CD4-positive, alpha-beta T cell treated with Interleukin-17A for 1 hour (primary cell): Measurements from ENCODE around the gene UPB1.
"Not testable (repeated sequence)": the region's sequence is repeated elsewhere in the genome, so short reads cannot be mapped to it uniquely, and the experiment has no call there.

Experiments used
- DNase-seq: peaks from one replicate; pipeline ENCODE4 v3.0.0-alpha.2; 2020

UPB1 gene

DNA sequence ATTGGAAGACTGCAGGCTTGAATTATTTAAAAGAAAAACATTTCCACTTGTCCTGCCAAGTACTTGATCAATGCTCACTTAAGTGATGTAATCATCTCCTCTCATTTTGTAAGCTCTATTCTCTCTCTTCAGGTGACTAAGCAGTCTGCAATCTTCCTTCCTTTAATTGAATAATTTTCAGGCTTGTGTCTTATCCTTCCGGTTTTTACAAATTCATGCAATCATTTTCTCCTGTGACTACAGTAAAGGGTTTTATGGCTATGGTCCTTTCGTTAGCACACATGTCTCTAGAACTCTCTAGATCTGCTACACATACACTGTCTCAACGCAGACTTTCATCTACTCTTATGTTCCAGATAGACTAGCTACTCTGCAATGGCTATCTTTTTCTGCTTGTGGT is 12.6 kb upstream of the UPB1 start:
- no peak for DNase-seq

DNA sequence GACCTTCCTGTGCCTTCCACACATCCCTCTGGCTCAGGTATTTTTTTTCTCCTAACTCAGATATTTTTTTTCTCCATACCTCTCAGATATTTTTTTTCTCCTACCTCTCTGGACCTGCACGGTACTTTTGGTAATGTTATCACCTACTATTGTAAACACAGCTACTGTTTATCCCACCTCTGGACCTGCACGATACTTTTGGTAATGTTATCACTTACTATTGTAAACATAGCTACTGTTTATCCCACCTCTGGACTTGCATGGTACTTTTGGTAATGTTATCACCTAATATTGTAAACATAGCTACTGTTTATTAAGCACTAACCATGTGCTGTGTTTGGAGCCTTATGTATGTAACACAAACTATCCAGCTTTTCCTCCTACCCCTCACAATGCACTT is 12.1 kb upstream of the UPB1 start:
- no peak for DNase-seq

DNA sequence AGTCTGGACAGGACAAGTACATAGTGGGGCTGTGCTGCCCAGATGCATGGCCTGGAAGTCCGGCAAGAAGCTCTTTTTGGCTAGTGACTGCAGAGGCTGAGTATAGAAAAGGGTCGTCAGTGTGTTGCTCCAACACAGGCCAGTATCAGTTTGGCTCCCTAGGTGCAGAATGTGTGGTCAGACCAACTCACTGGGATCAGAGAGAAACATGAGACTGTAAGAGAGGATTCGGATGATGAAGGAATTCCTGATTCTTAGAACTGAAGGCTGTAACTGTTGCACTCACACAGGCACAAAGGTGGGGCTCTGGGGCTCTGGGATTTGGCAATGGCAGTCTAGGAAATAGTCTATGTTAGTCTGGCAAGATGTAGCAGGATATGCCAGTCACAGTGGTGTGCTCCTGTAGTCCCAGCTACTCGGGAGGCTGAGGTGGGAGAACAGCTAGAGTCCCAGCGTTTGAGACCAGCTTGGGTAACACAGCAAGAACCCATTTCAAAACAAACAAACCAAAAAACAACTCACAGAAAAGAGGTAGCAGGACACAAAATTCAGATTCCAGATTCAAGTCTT is 11.1 kb upstream of the UPB1 start:
- no peak for DNase-seq

DNA sequence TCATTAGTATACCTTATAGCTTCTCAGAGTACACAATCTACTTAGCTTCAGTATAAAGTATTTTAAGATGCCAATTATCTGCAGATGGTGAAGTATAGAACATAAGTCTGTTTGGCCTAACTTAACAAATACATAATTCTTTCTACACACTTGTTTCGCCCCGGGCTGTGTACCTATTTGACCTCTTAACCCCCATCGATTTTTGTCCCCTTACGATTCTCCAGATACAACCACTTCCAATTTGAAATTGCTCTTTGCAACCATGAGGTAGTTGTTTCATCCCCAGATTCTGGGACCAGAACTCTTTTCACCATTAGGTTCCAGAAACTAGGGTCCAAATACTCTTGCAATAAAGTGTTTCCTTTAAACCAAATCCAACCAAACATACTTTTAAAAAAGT is 10.0 kb upstream of the UPB1 start:
- no peak for DNase-seq

DNA sequence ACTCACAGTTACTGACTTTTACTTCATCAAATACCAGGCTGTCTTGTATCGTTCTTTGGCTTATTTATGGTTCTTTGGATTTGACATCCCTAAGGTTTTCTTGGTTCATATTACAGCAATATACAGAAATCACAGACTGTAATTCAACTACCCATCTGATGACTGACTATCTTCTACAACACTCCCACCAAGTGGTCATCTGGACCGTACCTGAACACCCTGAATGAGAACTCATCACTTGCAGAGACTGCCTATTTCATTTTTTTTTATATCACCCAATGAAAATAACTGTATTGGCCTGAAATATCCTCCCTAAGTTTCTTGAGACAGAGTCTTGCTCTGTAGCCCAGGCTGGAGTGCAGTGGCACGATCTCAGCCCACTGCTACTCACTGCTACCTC is 9.5 kb upstream of the UPB1 start:
- DNase-seq = peak; percentile 51

DNA sequence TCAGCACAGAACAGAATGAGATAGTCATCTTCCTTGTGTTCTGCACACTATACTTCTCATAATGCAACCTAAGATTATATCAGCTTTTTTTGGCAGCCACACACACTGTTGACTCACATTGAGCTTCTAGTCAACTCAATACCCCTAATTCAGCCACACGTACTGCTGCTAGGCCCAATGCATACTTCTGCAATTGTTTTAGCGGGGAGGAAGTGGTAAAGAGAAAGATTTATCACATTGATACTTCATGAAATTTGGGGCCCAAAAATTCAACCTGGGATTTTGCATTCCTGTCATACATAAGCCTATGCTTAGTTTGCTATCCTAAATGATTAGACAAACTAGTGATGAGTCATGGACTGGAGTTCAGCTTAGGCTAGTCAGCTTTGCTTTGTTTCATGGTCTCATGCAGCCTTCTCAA is 8.6 kb upstream of the UPB1 start:
- no peak for DNase-seq

DNA sequence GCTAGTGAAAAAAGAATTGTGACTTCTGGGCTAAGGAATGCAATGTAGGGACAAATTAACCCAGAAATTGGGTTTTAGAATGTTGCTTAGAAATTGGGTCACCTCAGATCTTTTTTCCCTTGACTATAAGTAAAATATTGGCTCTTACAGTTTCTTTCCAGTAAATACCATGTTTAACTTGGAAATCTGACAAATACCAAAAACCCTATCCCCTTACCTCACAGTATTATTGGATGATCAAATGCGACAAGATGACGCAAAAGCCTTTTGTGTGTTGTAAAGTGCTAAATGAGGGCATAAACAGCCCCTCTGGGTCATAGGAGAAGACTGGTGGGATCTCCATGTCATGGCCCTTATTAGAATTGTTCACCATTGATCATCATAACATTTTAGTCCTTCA is 6.1 kb upstream of the UPB1 start:
- DNase-seq = no peak

DNA sequence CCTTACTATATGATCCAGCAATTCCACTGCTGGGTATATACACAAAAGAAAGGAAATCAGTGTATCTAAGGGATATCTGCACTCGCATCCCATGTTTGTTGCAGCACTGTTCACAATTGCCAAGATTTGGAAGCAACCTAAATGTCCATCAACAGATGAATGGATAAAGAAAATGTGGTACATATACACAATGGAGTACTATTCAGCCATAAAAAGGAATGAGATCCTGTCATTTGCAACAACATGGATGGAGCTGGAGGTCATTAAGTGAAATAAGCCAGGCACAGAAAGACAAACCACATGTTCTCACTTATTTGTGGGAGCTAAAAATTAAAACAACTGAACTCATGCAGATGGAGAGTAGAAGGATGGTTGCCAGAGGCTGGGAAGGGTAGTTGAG is 5.7 kb upstream of the UPB1 start:
- not testable (repeated sequence) for DNase-seq

DNA sequence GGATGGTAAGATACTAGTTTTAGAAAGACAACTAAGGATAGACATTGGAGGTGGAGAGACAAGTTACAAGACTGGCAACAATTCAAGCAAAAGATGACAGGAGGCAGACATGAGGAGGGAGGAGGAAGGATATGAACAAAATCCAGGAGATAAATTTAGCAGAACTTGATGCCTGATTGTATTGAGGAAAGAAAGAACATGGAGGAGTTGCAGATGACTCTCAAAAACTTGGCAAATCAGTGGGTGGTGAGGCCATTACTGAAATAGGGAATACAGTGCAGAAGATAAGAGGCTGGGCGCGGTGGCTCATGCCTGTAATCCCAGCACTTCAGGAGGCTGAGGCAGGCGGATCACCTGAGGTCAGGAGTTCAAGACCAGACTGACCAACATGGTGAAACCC is 2.7 kb upstream of the UPB1 start:
- no peak for DNase-seq

DNA sequence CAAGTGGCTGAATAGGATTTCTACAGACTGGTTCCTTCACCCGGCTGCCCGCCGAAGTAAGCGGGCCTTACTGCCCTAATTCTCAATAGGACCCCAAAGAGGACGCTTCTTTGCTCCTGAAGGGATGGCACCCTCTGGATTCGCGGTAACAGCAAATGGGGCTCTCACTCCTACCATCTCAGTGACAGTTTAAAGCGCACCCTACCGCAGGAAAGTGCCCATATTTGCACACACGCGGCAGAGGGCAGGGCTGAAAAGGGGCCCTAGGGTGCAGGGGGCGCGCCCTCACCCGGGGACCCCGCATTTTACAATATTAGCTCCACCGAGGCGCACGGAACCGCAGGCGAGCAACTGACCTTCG is 985 bp upstream of the UPB1 start:
- no peak for DNase-seq

DNA sequence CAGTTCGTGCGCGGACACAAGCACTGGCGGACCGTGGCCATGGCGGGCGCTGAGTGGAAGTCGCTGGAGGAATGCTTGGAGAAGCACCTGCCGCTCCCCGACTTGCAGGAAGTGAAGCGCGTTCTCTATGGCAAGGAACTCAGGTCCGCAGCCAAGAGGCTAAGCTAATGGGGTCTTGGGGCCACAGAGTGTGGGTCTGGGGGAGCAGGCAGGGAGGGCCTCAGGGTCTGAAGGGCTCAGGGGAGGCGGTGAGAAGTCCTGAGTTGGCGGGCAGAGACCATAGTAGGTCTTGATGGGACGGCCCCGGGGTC is 188 bp downstream of the UPB1 start:
- no peak for DNase-seq

DNA sequence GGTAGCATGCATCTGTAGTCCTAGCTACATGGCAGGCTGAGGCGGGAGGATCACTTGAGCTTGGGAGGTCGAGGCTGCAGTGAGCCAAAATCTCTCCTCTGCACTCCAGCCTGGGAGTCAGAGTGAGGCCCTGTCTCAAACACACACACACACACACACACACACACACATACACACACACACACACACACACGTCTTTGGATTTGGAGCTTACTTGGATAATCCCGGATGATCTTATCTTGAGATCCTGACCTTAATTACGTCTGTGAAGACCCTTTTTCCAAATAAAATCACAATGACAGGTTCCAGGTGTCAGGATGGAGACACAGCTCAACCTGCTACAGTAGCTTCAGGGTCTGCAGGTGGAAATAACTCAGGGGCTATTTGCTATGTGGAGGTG is 1.1 kb downstream of the UPB1 start:
- DNase-seq = no peak

DNA sequence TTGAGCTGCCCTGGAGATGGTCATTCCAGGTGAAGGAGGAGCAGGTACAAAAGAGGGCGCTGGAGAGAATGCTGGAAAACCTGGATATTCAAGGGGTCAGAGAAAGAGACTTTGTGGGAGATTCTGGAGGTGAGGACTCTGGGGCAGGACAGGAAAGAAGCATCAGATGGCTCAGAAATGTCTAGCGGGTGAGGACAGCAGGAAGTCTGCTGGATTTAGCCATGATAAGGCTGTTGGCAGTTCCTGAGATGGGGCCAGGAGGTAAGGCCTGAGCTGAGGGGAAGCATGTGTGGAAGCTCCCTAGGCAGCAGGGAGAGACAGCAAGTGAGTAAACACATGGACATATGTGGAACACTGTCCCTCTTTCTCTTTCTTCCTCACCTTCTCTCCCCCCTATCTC is 1.5 kb downstream of the UPB1 start:
- DNase-seq = no peak

DNA sequence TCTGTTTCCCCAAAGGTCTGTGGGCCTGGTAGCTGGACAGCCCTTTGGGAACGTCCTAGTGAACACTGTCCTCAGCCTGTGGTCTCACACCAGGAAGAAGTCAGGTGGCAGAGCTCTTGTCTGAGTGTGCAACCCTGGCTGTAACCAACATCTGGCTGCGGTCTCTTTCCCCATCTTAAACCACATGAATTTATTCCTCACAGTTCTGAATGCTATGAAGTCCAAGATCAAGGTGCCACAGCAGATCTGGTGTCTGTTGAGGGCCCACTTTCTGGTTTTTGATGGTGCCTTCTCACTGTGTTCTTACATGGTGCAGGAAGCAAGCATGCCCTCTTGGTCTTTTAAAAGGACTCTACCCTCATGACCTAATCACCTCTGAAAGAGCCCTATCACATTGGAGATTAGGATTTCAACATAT is 2.7 kb downstream of the UPB1 start:
- no peak for DNase-seq

DNA sequence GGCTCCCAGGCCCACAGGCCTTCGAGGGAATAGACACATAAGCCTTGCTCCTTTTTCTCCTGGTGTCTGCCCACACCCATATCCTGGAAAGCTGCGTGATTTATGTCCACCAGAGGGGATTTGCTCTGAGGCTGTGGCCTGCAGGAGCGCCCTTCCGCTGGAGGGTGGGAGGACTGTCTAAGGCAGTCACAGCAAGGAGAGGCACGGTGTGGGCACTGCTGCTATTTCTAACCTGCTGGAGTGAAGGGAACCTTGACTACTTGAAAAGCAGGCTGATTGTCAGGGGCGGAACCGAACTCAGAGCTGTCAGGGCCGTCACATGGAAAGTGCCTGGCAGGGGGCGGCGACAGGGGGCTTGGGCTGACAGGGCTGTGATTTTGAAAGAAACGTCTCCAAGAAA is 3.7 kb downstream of the UPB1 start:
- no peak for DNase-seq

DNA sequence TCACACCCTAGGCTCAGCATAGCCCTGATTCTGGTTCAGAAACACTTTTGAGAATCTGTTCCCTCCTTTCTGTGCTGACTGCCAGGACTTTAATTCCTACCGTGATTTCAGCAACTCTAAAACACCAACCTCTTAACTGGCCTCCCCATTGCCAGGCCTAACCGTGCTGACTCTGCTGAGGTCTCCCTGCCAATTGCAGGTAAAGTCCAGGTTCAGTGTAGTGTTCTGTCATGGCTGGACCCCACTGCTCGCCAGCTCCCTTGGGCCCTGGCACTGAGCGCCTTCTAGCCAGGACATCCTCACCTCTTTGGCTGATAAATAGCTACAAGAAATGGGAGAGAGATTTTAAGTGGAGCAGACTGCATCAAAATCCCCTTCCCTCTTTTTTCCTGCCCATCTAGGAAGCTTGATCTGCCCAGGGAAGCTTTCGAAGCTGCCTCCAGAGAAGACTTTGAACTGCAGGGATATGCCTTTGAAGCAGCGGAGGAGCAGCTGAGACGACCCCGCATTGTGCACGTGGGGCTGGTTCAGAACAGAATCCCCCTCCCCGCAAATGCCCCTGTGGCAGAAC is 4.7 kb downstream of the UPB1 start:
- DNase-seq = no peak

DNA sequence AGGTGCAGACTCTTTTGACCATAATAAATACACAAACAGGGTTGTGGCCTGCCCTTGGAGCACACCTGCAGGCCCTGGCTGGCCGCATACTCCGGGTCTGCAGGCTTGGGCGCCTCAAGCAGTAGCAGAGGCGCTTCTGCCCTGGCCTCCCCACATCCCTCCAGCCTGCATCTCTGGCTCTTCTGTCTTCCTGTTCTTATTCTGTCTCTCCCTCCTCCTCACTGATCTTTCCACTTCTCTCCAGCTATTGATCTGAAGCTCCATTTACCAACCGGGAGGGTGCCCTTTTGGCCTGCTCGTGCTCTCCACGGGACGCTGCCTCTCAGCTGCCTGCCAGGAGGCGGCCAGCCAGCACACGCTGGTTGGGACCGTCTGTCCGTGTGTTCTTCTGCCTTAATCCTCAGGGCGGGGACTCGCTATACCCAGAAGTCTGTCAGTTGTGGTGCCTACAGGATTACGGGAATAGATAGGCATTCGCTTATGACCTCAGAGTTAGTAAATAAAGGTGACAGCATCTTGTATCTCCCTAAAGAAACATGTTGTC is 5.2 kb downstream of the UPB1 start:
- no peak for DNase-seq

DNA sequence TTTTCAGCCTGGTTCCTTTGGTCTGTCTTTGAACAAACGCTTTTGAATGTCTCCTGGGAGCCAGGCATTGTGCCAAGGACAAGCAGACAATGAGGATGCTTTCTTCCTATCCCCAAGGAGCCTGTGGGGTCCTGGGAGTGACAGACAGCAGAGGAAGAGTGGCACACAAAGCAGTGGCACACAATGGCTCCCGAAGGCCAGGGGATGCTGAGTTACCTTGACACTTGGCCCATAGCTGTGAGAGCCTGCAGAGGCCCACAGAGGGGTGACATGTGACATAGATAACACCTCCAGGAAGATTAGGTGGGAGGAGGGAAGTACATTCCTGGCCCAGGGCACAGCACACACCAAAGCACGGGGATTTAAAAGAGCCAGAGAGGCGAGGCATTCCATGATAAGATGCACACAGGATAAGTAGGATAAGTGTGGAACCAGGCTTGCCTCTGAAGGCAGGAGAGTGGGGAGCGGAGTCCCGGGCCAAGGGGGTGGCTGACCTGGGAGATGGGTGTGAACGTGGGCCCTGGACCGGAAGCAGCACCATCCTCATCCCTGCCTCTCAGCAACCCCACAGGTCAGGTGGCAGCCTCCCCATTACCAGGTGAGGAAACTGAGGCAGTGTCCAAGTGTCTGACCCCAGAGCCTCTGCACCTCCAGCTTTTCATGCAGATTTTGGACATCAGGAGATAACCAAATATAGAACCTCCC is 6.3 kb downstream of the UPB1 start:
- DNase-seq = no peak

DNA sequence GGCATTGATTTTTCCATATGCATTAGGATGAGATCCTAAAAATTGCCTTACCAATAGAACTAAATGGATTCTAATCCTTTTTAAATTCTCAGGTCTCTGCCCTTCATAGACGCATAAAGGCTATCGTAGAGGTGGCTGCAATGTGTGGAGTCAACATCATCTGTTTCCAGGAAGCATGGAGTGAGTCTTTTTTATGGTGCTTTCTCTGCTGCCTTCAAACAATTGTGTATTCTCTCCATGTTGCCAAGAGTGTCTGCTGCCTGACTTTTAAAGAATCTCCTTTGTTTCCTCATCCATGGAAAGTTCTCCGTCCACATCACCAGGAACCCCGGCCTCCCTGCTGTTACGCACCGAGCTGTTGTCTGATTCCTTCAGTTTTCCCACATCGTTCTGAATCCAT is 6.9 kb downstream of the UPB1 start:
- DNase-seq = no peak

DNA sequence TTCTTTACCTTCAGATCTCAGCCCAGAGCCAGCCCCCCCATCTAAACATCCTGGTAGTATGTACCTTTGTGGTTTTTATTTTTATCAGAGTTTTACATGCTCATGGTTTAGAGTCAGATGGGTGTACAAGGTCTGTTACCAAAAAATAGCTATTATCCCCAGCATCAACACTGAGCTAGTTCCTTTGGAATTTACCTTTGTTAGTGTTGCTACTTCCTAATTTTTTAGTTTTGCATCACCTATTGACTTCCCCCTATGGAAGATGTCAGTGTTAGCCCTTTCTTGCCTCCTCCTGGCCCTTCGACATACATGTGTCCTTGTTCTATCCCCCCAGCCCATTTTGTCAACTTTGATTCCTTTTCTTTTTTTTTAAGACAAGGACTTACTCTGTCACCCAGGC is 7.4 kb downstream of the UPB1 start:
- DNase-seq = no peak

DNA sequence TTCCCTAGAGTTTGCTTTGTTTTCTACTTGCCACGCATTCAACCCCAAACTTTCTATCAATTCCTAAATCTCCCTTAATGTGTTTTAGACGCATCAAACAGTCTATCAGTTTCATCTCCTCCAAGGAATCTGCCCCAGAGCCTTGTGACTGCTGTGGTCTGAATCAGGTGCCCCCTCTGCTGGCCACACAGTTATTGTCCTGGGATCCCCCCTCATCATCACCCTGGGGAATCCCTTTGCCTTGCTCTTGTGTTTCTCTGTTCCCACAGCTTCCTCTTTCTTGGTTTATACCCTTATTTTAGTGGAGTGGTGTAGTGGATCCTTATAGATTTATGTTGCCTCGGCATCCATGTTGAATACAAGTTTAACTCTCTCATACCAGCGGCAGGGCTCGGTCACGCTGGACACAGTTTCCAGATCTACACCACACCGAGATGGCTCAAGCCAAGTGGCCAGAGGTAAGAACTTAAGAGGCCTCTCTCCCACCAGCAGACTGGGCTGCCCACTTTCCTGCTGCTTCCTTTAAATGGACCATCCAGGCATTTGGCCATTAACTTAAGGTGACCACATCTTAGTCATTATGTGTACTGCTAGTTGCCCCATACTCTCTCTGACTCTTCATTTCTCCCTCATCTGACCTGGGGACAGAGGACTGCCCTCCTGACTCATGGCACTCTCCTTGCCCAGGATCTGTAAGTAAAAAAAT is 8.2 kb downstream of the UPB1 start:
- DNase-seq = peak; percentile 72

DNA sequence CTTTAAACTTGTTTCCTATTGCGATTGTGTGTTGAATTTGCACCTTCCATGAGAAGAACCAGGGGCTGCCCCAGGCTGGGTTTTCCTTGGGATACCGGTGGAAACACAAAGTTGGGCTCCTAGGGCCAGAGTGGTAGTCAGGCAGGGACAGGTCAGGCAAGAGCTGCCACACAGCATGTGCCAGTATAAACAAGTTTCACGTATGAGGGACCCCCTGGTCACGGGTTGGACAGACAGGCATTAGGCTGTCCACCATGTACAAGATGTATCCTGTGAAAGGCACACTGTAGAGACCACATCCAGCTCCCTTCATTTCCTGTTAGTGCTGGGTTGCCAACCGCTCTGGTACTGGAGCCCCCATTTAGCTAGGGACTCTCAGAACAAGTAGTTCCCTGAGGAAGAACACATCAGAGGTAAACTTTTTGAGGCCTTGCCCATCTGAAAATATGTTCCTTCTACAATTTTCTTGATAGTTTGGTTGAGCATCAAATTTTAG is 8.8 kb downstream of the UPB1 start:
- DNase-seq = no peak

DNA sequence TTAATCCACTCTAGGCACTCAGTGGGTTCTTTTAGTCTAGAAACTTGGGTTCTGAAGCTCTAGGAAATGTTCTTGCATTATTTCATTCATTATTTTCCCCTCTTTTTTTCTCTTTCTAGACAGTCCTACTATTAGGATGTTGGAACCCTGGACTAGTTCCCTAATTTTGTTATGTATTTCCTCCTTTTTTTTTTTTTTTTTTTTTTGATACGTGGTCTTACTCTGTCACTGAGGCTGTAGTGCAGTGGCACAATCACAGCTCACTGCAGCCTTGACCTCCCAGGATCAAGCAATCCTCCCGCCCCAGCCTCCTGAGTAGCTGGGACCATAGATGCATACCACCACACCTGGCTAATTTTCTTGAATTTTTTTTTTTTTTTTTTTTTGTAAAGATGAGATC is 9.4 kb downstream of the UPB1 start:
- DNase-seq = no peak
